ENCODE measurements around the gene NOL4L.

NOL4L gene

DNA sequence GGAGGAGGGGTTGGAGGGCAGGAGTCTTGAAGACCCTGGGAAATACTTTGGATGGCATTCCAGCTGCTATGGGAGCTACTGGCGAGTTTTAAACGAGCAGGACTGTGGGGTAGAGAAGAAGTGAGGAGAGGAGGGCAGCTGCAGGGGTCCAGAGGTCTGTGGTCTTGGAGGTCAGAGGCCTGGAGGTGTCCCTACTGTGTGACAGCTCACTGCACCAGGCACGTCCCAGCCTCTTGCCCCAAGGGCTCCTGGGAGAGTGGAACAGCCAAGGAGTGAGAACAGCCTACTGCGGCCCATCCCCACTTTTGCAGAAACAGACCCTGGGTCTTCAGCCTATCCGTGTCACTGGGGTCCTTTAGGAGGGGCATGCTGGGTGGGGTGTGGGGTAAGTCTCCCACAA is 2.9 kb upstream of the NOL4L start:
- TF ChIP-seq, protein P1, sequence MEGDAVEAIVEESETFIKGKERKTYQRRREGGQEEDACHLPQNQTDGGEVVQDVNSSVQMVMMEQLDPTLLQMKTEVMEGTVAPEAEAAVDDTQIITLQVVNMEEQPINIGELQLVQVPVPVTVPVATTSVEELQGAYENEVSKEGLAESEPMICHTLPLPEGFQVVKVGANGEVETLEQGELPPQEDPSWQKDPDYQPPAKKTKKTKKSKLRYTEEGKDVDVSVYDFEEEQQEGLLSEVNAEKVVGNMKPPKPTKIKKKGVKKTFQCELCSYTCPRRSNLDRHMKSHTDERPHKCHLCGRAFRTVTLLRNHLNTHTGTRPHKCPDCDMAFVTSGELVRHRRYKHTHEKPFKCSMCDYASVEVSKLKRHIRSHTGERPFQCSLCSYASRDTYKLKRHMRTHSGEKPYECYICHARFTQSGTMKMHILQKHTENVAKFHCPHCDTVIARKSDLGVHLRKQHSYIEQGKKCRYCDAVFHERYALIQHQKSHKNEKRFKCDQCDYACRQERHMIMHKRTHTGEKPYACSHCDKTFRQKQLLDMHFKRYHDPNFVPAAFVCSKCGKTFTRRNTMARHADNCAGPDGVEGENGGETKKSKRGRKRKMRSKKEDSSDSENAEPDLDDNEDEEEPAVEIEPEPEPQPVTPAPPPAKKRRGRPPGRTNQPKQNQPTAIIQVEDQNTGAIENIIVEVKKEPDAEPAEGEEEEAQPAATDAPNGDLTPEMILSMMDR (IDR thresholded peaks at IDR 0.05) = no peak
- no peak for DNase-seq (ENCODE audit: low spot score)
- no peak overlapping the region for H3K27ac ChIP-seq
- H3K4me3 ChIP-seq = no peak overlapping the region

DNA sequence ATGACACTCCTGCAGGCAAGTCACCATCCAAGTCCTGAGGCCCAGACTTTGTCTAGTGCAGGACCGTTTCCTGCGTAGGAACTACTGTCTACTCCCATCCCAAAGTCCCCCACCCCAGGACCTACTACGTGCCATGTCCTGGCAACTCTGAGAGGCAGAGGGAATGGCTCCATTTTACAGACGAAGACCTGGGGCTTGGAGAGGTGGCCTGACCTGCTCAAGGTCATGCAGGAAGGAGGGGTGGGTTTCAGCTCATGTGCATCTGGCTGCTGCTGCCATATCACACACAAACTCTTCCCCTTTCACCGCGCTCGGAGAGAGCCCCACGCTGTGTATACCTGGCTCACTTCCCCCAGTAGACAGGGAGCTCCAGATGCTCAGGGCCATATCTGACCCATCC is 1.2 kb upstream of the NOL4L start:
- Histone ChIP-seq H3K4me3 (no peak overlapping the region), H3K27ac (no peak overlapping the region)
- TF ChIP-seq, protein P1 (IDR thresholded peaks at IDR 0.05) = no peak
- no peak for DNase-seq (ENCODE audit: low spot score)

DNA sequence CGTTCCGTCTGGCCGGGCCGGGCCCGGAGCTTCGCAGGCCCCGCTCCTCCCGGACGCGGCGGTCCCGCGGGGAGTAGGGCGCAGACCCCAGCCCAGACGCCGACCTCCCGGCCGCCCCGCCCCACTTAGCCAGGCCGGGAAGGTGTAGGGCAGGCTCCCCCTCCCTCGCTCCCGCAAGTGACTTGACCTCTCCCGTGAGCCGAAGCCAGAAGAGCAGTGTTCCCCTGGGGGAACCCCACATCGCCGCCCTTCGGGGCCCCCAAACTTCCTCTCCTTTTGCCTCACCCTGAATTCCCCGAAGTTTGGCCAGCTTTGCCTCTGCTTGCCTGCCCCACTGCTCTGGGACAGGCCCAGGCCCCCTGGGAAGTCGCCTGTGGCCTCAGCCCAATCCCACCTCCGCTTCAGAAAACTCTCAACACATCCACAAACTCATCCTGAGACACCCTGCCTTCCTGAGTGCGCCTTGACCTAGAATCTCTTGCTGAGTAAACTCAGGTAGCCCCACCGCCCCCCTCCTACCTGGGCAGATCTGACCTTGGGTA is 524 bp upstream of the NOL4L start:
- TF ChIP-seq, protein P1 (IDR thresholded peaks at IDR 0.05) = no peak
- no peak for DNase-seq (ENCODE audit: low spot score)
- Histone ChIP-seq H3K4me3 (peak overlapping the region; percentile 75), H3K27ac (no peak overlapping the region)

DNA sequence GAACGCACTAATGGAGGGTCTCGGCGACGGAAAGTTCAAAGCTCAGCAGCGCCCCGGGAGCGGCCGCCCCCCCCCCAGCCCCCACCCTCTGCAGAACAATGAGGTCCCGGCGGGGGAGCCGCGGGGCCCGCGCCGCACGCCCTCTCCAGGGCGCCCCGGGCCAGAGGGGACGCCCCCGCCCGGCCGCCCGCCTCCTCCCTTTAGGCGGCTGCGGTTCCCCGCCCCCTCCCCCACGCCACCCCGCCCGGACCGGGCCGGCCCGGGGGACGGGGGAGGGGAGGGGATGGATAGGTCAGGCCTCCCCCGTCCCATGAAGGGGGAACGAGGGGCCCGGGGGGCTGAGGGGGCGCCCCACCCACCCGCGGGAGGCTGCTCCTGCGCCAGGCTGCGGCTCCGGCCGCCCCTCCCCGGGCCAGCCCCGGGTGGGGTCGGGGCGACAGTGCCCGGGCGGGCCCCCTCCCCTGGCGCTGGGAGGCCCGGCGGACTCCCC is 1.5 kb downstream of the NOL4L start:
- H3K4me3 ChIP-seq = peak overlapping the region; percentile 75
- peak overlapping the region in 1 of 2 donors; percentile 24 for H3K27ac ChIP-seq
- TF ChIP-seq, protein P1 (IDR thresholded peaks at IDR 0.05) = no peak
- no peak for DNase-seq (ENCODE audit: low spot score)

DNA sequence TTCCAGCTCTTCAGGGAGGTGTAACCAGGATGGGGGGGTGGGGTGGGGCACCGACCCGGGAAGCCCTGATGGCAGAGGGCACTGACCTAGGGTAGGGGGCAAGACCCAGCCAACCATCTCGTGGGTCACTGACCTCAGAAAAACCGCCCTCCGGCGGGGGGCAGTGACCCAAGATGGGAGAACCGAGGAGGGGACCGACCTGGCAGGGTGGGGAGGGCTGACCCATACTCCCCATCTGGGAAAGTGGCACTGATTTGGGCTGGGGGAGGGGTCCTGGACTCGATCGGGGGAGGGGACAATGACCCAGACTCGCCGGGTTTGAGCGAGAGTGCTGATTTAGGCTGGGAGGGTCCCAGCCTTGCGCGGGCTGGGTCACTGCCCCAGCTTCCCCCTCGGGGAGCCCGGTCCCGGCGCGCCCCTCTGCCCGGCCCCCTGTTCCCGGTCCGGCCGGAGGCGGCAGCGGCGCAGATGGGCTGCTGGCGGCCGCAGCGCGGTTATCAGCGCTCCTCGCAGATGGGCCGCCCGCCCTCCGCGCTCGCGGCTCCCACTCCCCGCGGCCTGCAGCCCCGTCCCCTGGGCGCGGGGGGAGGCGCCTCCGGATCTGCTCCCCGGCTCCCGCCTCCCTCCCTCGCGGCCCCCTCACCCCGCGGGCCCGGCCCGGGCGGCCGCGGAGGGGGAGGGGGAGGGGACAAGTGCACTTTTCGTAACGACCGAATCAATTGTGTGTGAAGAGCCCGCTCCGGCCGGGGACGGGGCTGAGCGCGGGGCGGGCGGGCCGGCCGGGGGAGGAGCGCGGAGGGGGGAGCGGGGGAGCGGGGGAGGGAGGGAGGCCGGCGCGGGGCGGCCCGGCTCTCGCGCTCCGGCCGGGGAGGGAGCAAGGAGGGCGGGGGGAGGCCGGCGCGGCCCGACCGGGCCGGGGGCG is 2.2 kb downstream of the NOL4L start:
- no peak for DNase-seq (ENCODE audit: low spot score)
- H3K4me3 ChIP-seq = peak overlapping the region; percentile 75
- TF ChIP-seq, protein P1 (IDR thresholded peaks at IDR 0.05) = no peak
- peak overlapping the region in 1 of 2 donors; percentile 24 for H3K27ac ChIP-seq

DNA sequence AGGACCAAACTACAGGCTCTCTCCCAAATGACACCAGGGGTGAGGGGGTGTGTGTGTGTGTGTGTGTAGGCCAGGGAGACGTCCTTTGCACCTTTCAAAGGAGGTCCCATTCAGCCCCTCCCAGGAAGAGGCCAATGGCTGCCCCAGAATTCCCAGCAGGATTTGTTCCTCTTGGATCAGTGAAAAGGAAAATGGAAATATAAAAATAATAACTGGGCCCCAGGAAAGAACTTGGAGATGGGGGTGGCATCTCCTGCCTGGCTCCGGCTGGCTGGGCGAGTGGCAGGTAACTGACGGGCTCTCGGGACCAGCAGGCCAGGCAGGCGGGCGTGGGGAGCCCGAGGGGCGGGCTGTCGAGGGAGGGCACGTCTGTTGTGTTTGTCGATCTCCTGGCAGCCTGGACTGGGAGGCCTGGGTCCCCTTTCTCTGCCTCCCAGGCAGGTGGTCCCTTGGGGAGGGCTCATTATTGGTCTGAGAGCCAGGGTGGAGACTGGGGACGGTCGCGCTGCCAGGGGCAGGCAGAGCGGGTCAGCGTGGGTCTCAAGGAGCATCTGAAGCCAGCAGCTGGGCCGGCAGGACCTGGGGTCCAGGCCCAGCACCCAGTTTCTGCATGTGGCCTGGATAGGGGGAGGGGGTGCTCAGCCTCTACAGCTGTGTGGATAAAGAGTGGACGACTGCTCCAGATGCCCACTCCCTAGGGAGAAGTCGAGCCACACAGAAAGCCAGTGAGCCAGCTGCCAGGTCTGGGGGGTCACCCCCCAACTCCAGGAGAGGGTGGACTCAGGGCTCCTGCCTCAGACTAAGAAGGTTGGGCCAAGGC is 3.1 kb downstream of the NOL4L start:
- TF ChIP-seq, protein P1 (IDR thresholded peaks at IDR 0.05) = no peak
- no peak overlapping the region for H3K4me3 ChIP-seq
- H3K27ac ChIP-seq = no peak overlapping the region
- DNase-seq (ENCODE audit: low spot score) = no peak

Measured in coronary artery (tissue), 2 donors.